Subcutaneous abdominal adipose tissue (tissue), 5 donors: ENCODE data around the gene SZT2.
A peak's percentile ranks its signal among the peaks of the same experiment; 100 is the strongest.
"Not testable (repeated sequence)": the region's sequence is repeated elsewhere in the genome, so short reads cannot be mapped to it uniquely, and the experiment has no call there.

Experiments
- H3K27ac ChIP-seq: one replicate; pipeline ENCODE4 v1.7.0; 2013; ENCODE audit warnings: low read depth, mild to moderate bottlenecking, inconsistent platforms, low read length, moderate library complexity
- H3K27me3 ChIP-seq, 5 donors: one replicate each; pipeline ENCODE4 v1.7.0; 2013; ENCODE audit warnings: low read length in 5 of 5, inconsistent platforms in 1 of 5; ENCODE audit not compliant: control insufficient read depth in 5 of 5, insufficient read depth in 4 of 5
- H3K36me3 ChIP-seq, 5 donors: one replicate each; pipeline ENCODE4 v1.7.0; 2013; ENCODE audit warnings: low read length in 5 of 5; ENCODE audit not compliant: control insufficient read depth in 5 of 5, insufficient read depth in 5 of 5
- H3K4me1 ChIP-seq, 5 donors: one replicate each; pipeline ENCODE4 v1.7.0; 2013; ENCODE audit warnings: low read length in 5 of 5, mild to moderate bottlenecking in 3 of 5, moderate library complexity in 1 of 5; ENCODE audit not compliant: control insufficient read depth in 5 of 5, insufficient read depth in 5 of 5
- H3K4me3 ChIP-seq, 5 donors: one replicate each; pipeline ENCODE4 v1.7.0; 2013; ENCODE audit warnings: low read length in 5 of 5, low read depth in 1 of 5
- H3K9ac ChIP-seq, 5 donors: one replicate each; pipeline ENCODE4 v1.7.0; 2013; ENCODE audit warnings: low read length in 5 of 5, mild to moderate bottlenecking in 4 of 5, moderate library complexity in 3 of 5
- H3K9me3 ChIP-seq, 5 donors: one replicate each; pipeline ENCODE4 v1.7.0; 2013; ENCODE audit warnings: low read length in 5 of 5; ENCODE audit not compliant: control insufficient read depth in 5 of 5
- donor health status: healthy.
- donor health status: healthy.
- donor health status: healthy.
- donor health status: healthy.
- donor health status: healthy.

Gene SZT2

DNA sequence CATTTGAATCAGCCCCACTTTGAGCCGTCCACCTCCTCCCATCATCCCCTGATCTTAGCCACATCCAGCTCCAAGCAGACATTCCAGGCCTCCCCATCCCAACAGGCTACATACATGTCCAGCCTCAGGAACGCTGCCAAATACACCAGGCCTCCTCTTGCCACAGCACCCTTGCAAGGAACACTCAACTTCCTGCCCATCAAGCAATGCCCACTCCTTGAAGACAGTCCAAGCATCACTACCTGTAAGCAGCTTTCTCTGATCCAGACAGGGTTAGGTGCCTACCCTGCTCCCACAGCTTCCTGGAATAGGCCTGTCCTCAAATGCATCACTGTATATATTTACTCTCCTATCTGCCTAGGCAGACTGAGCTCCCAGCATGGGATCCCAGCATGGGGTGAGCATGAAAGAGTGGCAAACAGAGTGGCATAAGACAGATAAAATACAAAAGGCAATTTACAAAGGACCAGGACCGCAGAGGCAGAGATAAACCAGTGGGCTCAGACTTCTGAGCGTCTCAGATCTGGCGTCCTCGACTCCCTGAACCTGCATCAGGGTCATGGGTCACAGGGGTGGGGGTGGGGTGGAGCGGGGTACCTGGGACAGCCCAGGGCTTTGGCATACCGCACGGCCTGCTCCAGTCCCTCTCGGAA is 63.2 kb downstream of the SZT2 start:
- peak overlapping the region; percentile 22 to 71 (median 63) for H3K4me3 ChIP-seq
- peaks cover 0 to 46% (median 42%) of the 10 kb centered on the region in 5 donors for H3K36me3 ChIP-seq
- H3K27ac ChIP-seq, result peak overlapping the region; percentile 59
- H3K27me3 ChIP-seq, result no peaks in the 10 kb centered on the region
- peak overlapping the region in 3 of 5 donors; percentile 54 to 73 (median 57) for H3K9ac ChIP-seq
- peaks cover 0 to 51% (median 39%) of the 10 kb centered on the region in 5 donors for H3K4me1 ChIP-seq
- H3K9me3 ChIP-seq, result no peaks in the 10 kb centered on the region

DNA sequence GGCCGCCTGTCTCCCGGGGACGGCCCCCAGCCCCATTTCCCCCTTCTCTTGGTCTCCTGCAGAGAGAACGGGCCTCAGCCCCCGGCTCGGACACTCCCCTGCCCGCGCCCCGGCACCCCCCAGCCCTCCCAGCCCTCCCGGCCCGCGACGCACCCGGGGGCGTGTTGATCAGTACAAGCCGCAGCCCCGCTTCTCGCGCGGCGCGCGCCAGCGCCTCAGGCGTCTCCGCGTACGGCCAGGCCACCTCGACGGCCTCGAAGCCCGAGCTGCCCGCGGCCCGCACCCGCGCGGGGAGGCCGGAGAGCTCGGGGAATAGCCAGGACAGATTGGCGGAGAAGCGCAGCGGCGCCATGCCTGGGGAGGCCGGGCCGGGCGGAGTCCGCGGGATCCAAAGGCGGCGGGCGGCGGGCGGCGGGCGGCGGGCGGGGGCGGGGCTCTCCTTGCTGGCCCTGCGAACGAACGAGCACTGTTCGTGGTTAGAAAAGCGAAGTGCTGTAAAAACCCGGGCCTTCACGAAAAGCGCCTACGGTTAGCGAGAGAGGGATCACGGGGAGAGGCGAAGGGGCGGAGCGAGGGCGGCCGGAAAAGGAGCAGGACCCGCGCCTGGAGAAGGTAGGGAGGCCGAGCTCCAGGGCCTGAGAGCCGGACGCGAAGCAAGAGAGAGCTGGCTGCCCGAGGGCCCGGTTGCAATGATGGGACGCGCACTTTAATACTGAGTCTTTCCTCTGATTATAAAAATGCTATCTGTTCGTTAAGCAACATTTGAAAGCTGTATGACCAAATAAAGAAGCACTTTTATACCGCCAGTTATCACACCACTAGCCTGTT is 64.0 kb downstream of the SZT2 start, which contains the start of gene HYI:
HYI (minus strand) TSS at position 490 of the 828 bp plus-strand sequence; CDS start at position 352, 138 bp downstream.
- H3K9ac ChIP-seq, result peak within 1 kb of the TSS in 4 of 5 donors; percentile 57 to 73 (median 70)
- peaks cover 0 to 44% (median 31%) of the 10 kb centered on the region in 5 donors for H3K4me1 ChIP-seq
- peak within 1 kb of the TSS; percentile 58 to 84 (median 71) for H3K4me3 ChIP-seq
- peaks cover 0 to 38% (median 35%) of the 10 kb centered on the region in 5 donors for H3K36me3 ChIP-seq
- H3K27ac ChIP-seq, result peak within 1 kb of the TSS; percentile 63
- H3K27me3 ChIP-seq, result no peaks in the 10 kb centered on the region
- no peaks in the 10 kb centered on the region for H3K9me3 ChIP-seq

DNA sequence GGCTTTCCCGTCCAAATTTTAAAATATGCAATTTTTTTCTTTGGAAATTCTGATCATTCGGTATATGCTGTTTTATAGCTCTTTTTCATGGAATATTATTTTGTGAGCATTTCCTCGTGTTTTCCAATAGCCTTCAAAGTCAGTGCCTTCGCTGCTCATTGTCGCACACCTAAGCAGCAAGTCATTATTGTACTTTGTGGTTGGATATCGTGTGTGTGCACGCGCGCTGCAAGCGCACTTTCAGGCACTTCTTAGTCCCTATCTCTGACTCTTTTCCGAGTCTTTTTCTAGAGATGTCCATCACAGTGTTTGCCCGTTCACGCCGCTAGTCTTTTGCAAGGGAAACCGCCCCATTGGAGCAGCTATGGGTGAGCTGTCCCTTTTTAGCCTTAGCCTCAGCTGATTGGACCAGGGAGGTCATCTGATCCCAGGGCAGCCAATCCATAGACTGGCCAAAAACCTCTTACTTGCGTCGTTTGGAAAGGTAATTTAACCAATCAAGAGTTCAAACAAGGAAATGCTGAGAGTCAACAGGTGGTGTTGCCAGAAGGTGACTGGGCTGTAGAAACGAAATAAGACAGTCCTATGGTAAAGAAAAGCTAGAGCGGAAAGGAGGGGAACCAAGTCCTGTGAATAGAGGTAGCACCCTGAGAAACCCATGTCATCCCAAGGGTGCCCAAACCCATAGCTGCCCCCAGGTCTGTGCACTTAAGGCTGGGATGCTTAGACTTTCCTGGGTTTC is 64.7 kb downstream of the SZT2 start:
- Histone ChIP-seq H3K27ac (peak overlapping the region; percentile 63), H3K4me3 (peak overlapping the region; percentile 58 to 84 (median 71)), H3K9me3 (no peaks in the 10 kb centered on the region), H3K27me3 (no peaks in the 10 kb centered on the region), H3K4me1 (peaks cover 0 to 36% (median 24%) of the 10 kb centered on the region in 5 donors), H3K36me3 (peaks cover 0 to 30% (median 28%) of the 10 kb centered on the region in 5 donors), H3K9ac (peak overlapping the region in 4 of 5 donors; percentile 31 to 72 (median 62))

DNA sequence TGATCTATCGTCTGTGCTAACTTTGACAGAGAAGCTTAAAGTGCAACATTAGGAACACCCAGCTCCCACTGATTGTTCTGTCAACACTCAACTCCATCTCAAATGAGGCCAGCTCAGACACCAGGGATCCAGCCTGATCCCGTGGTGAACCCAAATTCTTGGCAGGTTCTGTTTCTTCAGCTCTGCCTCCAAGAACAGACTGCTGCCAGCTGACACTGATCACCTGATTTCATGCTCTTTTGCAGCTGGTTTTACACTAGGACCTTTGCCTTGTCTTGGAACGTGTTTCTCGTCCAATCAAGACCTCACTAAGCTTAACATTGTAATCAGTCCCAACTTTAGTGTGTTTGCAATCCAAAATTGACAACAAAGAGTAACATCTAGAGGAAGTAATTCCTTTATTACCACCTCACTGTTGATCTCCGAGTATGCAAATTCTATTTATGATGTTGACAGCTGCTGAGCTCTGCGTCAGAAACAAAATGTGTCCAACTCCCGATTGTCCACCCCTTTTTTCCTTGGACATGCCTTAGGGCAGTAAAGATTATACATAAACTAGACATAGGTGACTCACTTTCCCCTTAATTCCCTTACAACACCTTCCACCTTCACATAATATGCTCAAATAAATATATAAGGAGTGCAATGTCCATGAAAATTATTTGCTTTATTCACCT is 65.7 kb downstream of the SZT2 start:
- Histone ChIP-seq H3K9ac (no peak overlapping the region), H3K27ac (no peak overlapping the region), H3K4me3 (no peak overlapping the region), H3K9me3 (no peaks in the 10 kb centered on the region), H3K27me3 (no peaks in the 10 kb centered on the region), H3K4me1 (peaks cover 0 to 33% (median 23%) of the 10 kb centered on the region in 5 donors), H3K36me3 (peaks cover 0 to 21% (median 19%) of the 10 kb centered on the region in 5 donors)

DNA sequence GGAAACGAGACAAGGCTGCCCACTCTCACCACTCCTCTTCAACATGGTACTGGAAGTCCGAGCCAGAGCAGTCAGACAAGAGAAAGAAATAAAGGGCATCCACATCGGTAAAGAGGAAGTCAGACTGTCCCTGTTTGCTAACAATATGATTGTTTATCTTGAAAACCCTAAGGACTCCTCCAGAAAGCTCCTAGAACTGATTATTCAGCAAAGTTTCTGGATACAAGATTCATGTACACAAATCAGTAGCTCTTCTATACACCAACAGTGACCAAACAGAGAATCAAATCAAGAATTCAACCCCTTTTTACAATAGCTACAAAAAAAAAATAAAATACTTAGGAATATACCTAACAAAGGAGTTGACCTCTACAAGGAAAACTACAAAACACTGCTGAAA is 68.7 kb downstream of the SZT2 start:
- not testable (repeated sequence) for H3K27ac ChIP-seq, H3K9me3 ChIP-seq, H3K4me3 ChIP-seq, H3K27me3 ChIP-seq, H3K36me3 ChIP-seq, H3K9ac ChIP-seq
- peaks cover 0 to 20% (median 17%) of the 10 kb centered on the region in 5 donors for H3K4me1 ChIP-seq

DNA sequence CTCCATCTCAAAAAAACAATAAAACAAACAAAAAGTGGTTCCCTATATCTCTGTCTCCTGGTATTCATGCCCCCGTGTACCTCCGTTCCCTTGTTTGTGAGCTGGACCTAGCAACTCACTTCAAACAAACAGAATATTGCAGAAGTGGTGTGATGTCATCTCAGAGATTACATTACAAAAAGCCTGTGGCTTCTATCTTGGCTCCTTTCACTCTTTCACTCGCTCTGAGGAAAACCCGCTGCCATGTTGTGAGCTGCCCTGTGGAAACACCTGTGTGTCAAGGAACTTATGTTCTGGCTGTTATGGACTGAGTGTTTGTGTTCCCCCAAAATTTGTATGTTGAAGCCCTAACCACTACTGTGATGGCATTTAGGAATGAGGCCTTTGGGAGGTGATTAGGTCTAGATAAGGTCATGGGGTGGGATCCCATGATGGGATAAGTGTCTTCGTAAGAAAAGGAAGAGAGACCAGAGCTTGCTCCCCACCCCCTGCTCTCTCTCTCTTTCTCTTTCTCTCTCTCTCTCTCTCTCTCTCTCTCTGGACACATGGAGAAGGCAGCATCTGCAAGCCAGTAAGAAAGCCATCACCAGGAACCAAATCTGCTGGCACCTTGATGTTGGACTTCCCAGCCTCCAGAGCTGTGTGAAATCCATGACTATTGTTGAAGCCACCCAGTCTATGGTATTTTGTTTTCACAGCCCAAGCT is 71.4 kb downstream of the SZT2 start:
- Histone ChIP-seq H3K9me3 (peaks cover 0 to 8% (median 0%) of the 10 kb centered on the region in 5 donors), H3K27ac (no peak overlapping the region), H3K36me3 (no peaks in the 10 kb centered on the region), H3K9ac (no peak overlapping the region), H3K27me3 (no peaks in the 10 kb centered on the region), H3K4me3 (no peak overlapping the region), H3K4me1 (peaks cover 0 to 3% (median 0%) of the 10 kb centered on the region in 5 donors)

DNA sequence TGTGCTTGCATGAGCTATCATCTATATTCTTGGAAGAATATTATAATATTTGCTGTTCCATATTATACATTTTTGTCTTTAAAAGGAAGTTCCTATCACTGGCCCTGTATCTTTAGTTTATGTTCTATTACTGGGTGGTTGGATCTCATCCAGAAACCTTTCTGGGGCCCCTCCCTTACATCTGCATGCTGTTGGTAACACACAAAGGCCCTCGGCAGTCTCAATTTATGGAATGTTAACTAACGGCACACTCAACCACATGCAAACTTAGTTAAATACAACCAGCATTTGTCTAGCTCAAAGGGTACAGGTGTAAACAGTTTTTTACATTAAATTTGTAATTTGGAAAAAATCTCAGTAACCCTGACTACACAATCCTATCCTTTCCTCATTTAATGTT is 73.8 kb downstream of the SZT2 start:
- H3K36me3 ChIP-seq, result no peaks in the 10 kb centered on the region
- no peak overlapping the region for H3K9ac ChIP-seq
- H3K4me3 ChIP-seq, result no peak overlapping the region
- peaks cover 0 to 8% (median 0%) of the 10 kb centered on the region in 5 donors for H3K9me3 ChIP-seq
- no peak overlapping the region for H3K27ac ChIP-seq
- H3K4me1 ChIP-seq, result peaks cover 0 to 11% (median 8%) of the 10 kb centered on the region in 5 donors
- no peaks in the 10 kb centered on the region for H3K27me3 ChIP-seq

DNA sequence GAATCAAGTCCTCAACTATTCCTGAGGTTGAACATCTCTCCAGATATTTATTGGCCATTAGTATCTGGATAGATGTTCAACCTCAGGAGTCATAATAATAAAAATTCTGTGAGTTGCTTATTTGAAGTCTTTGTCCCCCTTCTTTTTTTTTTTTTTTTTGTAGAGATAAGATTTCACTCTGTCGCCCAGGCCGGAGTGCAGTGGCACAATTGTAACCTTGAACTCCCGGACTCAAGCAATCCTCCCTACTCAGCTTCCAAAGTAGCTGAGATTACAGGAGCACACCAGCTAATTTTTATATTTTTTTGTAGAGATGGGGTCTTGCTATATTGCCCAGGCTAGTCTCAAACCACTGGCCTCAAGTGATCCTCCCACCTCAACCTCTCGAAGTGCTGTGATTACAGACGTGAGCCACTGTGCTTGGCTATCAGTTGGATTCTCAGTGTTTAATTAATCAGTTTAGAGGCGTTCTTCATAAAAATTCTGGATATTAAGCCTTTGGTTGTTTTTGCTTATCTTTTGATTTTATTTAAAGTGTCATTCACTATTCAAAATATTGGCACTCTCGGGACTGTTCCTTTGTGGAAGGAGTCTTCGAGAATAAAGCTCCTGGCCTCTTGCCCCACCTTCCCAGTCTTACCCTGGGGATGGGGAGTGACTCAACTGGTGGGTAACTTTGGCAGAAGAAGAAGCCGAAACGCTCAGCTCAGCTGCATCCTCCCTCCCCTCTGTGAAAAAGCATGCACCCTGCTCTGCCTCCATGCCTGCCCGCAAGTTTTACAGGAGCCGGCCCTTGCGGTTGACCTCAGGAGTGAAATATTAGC is 75.2 kb downstream of the SZT2 start:
- Histone ChIP-seq H3K4me3 (no peak overlapping the region), H3K4me1 (peaks cover 0 to 20% (median 9%) of the 10 kb centered on the region in 5 donors), H3K36me3 (no peaks in the 10 kb centered on the region), H3K9me3 (peaks cover 0 to 8% (median 0%) of the 10 kb centered on the region in 5 donors), H3K9ac (no peak overlapping the region), H3K27ac (no peak overlapping the region), H3K27me3 (no peaks in the 10 kb centered on the region)
